Measurements from ENCODE around the gene ARFIP1.

DNA sequence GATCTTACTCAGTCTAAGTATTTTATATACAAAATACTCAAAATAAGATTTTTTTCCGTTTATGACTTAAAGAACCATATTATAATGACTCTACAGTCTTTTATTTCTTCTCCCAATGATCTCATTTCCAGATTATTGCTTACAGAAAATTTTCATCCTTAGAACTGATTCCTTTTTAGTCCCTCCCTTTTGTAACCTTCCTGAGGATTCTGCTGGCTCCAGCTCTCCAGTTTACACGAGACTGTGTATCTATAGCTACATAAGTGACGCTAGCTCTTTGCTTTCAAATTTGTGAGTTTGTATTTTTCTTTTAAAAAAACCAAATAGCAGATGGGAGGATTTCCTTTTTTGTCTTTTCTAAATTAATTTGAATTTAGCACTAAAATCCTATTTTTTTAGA is 180.3 kb downstream of the ARFIP1 start:
- TF ChIP-seq POLR2AphosphoS5 (IDR thresholded peaks at IDR 0.05; ENCODE audit: low read depth, low read length) (no peak), EGR1 (IDR thresholded peaks at IDR 0.05; ENCODE audit: low read depth) (no peak), SRF (IDR thresholded peaks at IDR 0.05; ENCODE audit: low read depth) (no peak), ZNF274 (IDR thresholded peaks at IDR 0.05; ENCODE audit: low read depth, low read length) (no peak), FOSL1 (IDR thresholded peaks at IDR 0.05; ENCODE audit: low read depth) (no peak), TCF7L2 (IDR thresholded peaks at IDR 0.05; ENCODE audit: borderline replicate concordance, extremely low read depth, insufficient read depth, insufficient read length) (no peak), JUND (IDR thresholded peaks at IDR 0.05) (no peak), YY1 (IDR thresholded peaks at IDR 0.05; ENCODE audit: extremely low read depth, insufficient replicate concordance, low read depth, low read length) (no peak)
- TF ChIP-seq, protein P1, sequence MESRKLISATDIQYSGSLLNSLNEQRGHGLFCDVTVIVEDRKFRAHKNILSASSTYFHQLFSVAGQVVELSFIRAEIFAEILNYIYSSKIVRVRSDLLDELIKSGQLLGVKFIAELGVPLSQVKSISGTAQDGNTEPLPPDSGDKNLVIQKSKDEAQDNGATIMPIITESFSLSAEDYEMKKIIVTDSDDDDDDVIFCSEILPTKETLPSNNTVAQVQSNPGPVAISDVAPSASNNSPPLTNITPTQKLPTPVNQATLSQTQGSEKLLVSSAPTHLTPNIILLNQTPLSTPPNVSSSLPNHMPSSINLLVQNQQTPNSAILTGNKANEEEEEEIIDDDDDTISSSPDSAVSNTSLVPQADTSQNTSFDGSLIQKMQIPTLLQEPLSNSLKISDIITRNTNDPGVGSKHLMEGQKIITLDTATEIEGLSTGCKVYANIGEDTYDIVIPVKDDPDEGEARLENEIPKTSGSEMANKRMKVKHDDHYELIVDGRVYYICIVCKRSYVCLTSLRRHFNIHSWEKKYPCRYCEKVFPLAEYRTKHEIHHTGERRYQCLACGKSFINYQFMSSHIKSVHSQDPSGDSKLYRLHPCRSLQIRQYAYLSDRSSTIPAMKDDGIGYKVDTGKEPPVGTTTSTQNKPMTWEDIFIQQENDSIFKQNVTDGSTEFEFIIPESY (IDR thresholded peaks at IDR 0.05; ENCODE audit: extremely low read depth, insufficient replicate concordance, low read length), result no peak
- TF ChIP-seq, protein P2, sequence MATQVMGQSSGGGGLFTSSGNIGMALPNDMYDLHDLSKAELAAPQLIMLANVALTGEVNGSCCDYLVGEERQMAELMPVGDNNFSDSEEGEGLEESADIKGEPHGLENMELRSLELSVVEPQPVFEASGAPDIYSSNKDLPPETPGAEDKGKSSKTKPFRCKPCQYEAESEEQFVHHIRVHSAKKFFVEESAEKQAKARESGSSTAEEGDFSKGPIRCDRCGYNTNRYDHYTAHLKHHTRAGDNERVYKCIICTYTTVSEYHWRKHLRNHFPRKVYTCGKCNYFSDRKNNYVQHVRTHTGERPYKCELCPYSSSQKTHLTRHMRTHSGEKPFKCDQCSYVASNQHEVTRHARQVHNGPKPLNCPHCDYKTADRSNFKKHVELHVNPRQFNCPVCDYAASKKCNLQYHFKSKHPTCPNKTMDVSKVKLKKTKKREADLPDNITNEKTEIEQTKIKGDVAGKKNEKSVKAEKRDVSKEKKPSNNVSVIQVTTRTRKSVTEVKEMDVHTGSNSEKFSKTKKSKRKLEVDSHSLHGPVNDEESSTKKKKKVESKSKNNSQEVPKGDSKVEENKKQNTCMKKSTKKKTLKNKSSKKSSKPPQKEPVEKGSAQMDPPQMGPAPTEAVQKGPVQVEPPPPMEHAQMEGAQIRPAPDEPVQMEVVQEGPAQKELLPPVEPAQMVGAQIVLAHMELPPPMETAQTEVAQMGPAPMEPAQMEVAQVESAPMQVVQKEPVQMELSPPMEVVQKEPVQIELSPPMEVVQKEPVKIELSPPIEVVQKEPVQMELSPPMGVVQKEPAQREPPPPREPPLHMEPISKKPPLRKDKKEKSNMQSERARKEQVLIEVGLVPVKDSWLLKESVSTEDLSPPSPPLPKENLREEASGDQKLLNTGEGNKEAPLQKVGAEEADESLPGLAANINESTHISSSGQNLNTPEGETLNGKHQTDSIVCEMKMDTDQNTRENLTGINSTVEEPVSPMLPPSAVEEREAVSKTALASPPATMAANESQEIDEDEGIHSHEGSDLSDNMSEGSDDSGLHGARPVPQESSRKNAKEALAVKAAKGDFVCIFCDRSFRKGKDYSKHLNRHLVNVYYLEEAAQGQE (IDR thresholded peaks at IDR 0.05; ENCODE audit: low read depth), result no peak
- TF ChIP-seq, protein P3, sequence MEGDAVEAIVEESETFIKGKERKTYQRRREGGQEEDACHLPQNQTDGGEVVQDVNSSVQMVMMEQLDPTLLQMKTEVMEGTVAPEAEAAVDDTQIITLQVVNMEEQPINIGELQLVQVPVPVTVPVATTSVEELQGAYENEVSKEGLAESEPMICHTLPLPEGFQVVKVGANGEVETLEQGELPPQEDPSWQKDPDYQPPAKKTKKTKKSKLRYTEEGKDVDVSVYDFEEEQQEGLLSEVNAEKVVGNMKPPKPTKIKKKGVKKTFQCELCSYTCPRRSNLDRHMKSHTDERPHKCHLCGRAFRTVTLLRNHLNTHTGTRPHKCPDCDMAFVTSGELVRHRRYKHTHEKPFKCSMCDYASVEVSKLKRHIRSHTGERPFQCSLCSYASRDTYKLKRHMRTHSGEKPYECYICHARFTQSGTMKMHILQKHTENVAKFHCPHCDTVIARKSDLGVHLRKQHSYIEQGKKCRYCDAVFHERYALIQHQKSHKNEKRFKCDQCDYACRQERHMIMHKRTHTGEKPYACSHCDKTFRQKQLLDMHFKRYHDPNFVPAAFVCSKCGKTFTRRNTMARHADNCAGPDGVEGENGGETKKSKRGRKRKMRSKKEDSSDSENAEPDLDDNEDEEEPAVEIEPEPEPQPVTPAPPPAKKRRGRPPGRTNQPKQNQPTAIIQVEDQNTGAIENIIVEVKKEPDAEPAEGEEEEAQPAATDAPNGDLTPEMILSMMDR (IDR thresholded peaks at IDR 0.05 in 2 of 3, conservative IDR thresholded peaks at IDR 0.05 in 1 of 3; ENCODE audit: borderline replicate concordance in 1 of 3, insufficient read depth in 1 of 3, low read depth in 2 of 3, low read length in 2 of 3), result no peak
